Cardiac fibroblast (primary cell): ENCODE measurements around the gene HACD2.

Experiments
- DNase-seq, 2 donors: peaks; one replicate each; pipeline versions ENCODE4 v3.0.0 to v3.0.0-alpha.2; 2010; ENCODE audit warnings: low read depth in 2 of 2
- H3K4me3 ChIP-seq, 2 donors: replicated peaks in 1 of 2; 1 replicate in 1 of 2; 2 replicates in 1 of 2; pipeline ENCODE4 v1.5.1; 2011; ENCODE audit warnings: low read depth in 2 of 2, low read length in 2 of 2, mild to moderate bottlenecking in 2 of 2, moderate library complexity in 1 of 2
- TF ChIP-seq, protein P1 (sequence below): IDR thresholded peaks from one replicate; pipeline ENCODE4 v1.5.1; 2011; ENCODE audit warnings: low read depth, mild to moderate bottlenecking, low read length, inconsistent platforms

The HACD2 gene

DNA sequence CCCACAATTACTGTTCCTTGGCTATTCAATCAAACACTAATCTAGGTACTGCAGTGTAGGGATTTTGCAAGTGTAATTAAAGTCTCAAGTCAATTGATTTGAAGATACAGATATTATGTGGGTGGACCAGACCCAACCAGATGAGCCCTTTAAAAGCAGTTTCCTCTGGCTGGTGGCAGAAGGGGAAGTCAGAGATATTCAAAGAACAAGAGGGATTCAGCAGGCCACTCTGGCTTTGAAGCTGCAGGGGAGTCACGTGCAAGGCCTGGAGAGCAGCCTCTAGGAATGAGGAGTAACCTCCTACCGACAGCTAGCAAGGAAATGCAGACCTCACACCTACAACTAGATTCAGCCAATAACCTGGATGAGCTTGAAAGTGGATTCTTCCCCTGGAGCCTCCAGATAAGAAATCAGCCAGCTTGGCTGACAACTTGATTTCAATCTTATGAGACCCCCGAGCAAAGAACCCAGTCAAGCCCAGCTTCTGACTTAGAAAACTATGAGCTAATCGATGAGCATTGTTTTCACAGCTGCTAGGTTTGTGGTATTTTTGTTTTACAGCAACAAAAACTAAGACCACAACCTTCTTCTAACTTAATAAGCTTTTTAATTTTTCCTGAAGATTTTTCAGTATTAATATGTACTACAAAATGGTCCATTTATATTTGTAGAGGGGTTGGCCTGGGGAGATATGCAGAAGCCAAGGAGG, 13.4 kb downstream of the HACD2 start:
- no peak overlapping the region for H3K4me3 ChIP-seq
- no peak for DNase-seq
- TF ChIP-seq, protein P1, sequence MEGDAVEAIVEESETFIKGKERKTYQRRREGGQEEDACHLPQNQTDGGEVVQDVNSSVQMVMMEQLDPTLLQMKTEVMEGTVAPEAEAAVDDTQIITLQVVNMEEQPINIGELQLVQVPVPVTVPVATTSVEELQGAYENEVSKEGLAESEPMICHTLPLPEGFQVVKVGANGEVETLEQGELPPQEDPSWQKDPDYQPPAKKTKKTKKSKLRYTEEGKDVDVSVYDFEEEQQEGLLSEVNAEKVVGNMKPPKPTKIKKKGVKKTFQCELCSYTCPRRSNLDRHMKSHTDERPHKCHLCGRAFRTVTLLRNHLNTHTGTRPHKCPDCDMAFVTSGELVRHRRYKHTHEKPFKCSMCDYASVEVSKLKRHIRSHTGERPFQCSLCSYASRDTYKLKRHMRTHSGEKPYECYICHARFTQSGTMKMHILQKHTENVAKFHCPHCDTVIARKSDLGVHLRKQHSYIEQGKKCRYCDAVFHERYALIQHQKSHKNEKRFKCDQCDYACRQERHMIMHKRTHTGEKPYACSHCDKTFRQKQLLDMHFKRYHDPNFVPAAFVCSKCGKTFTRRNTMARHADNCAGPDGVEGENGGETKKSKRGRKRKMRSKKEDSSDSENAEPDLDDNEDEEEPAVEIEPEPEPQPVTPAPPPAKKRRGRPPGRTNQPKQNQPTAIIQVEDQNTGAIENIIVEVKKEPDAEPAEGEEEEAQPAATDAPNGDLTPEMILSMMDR, result no peak

DNA sequence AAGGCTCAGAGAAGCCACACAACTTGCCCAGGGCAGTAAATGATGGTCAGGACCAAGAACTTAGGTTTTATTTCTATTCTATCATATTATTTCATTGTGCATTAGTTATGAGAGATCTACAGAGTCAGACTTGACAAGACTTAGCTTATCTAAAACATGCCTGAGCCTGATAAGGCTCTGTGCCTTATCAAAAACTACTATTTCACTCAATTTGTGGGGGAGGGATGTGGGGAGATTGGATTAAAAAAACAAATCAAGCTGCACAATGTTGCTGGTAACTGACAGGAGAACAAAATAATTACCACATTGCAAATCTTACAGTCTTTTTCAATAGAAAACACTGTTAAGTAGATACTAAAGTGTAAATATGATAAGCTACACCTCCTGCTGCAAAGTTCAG, 16.0 kb downstream of the HACD2 start:
- TF ChIP-seq, protein P1, result no peak
- no peak for DNase-seq
- H3K4me3 ChIP-seq, result no peak overlapping the region

DNA sequence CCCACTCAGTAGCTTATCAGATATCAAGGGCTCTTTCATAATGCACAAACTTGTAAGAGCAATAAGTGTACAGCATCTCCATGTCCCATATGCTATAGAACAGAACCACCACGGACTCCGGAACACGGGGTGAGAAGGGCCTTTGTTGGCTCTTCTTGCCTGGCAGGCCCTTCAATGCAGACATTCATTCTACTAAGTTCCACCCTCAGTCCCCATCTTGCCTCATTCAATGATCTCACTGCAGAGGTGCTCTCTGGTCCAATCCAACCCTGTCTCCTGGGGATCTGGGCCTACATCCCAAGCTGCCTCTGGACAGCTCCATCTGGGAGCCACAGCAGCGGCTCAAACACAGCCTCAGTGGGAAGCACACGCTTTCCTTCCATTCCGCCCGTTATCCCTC, 16.8 kb downstream of the HACD2 start:
- DNase-seq, result no peak
- TF ChIP-seq, protein P1, result no peak
- no peak overlapping the region for H3K4me3 ChIP-seq

DNA sequence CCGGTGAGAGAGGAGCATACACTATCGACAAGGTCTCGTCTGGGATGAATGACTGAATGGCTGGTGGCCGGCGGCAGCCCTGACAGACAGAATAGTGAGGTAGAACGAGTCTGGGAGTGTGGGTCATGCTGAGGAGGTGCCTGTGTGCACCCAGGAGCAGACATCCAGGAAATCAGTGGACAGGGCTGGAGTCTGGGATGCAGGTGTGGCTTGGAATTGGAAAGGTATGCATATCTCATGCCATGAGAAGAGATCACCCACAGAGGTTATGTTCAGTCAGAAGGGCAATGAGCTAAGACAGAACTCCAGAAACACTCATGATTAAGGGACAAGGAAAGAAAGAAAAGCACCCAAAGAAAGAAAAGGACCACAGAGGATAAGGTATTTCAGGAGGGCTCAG, 20.8 kb downstream of the HACD2 start:
- DNase-seq, result no peak
- no peak overlapping the region for H3K4me3 ChIP-seq
- TF ChIP-seq, protein P1, result no peak

DNA sequence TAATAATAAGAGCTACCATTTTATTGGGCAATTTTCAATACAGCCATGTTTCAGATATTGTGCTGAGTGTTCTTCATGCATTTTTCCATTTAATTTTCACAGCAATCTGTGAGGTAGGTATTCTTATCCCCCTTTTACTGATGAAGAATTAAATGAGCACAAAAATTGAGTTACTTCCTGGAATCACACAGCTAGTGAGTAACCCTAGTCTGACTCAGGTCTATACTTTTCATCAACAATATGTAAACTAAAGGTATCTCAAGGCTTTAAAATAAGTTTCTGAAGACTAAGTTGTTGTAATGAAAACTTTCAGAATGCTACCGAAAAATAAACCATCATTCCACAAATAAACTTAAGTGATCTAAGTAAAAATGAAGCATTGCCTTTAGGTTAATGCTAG, 22.3 kb downstream of the HACD2 start:
- DNase-seq, result no peak
- H3K4me3 ChIP-seq, result no peak overlapping the region
- TF ChIP-seq, protein P1, result no peak

DNA sequence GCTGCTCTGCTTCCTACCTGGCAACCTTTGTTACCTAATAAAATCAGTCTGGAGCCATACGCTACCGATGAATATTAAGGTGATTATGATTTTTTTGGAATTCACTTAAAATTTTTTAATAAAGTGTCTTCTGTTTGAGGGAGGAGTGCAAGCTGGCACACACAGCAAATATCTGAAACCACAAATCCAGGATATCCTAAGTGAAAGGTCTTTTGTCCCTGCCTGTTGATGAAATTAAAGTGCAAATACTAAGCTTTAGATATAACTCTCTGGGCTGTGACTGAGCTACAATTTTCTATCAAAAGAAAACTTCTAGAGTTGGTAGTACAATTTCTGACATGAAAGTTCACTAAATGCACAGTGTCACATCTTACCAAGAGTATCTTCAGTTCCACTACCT, 23.7 kb downstream of the HACD2 start:
- no peak for DNase-seq
- TF ChIP-seq, protein P1, result no peak

More for the DNA sequence above, 23.7 kb downstream of the HACD2 start:
- H3K4me3 ChIP-seq, result no peak overlapping the region
